Panc1 (cell line): ENCODE results near the gene SLC22A6.

Experiments
- CTCF ChIP-seq: fragments of 450-650 bp; IDR thresholded peaks from 2 replicates; pipeline ENCODE4 v1.5.1; 2017; ENCODE audit warnings: mild to moderate bottlenecking
- POLR2AphosphoS5 ChIP-seq: IDR thresholded peaks from 2 replicates; pipeline ENCODE4 v1.6.1; 2012; ENCODE audit warnings: mild to moderate bottlenecking, low read depth, low read length, moderate library complexity
- REST ChIP-seq, 2 experiments: IDR thresholded peaks; 2 replicates each; pipeline ENCODE4 v1.6.1; 2011 to 2012; ENCODE audit warnings: low read depth in 2 of 2, control low read depth in 1 of 2, low read length in 1 of 2, mild to moderate bottlenecking in 1 of 2, moderate library complexity in 1 of 2; ENCODE audit not compliant: insufficient read depth in 1 of 2
- SIN3A ChIP-seq: IDR thresholded peaks from 2 replicates; pipeline ENCODE4 v1.6.1; 2012; ENCODE audit warnings: low read depth, mild to moderate bottlenecking, low read length, moderate library complexity, borderline replicate concordance; ENCODE audit not compliant: insufficient read depth
- TCF7L2 ChIP-seq: IDR thresholded peaks from 2 replicates; pipeline ENCODE4 v1.6.1; 2011; ENCODE audit warnings: mild to moderate bottlenecking, low read depth, low read length, inconsistent platforms

DNA sequence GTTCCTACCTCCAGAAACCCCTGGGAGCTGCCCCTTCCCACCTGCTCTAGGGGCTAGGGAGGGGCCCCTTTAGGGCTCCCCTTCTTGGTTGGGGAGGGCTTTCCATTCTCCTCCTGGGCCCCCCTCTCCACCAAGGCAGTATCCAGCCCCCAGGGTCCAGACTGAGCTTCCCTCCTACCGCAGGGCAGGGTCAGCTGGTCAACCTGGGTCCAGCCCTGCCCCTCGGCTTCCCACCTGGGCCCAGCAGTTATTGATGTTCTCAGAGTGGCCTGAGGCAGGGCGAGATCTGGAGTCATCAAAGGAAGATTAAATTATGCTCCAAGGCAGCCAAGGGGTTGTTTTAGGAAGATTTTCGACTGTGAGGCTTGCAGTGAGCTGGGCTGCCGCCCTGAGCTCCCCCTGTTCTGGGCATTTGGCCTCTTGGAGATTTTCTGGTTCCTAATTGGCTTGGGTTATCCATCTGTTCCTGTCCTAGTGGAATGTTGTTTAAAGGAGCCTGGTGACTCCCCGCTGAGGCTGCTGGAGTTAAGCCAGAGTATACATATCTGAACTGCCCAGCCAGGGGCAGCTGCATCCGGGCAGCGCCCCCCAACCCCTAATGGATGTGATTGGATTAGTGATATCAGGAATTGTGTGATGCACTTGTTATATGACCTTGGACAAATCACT lies 32.7 kb upstream of the SLC22A6 start:
- TF ChIP-seq CTCF: no peak
- TF ChIP-seq POLR2AphosphoS5: no peak
- TF ChIP-seq SIN3A: no peak
- TF ChIP-seq REST (IDR thresholded peaks at IDR 0.05; ENCODE audit: insufficient read depth in 1 of 2, low read depth in 2 of 2, low read length in 1 of 2): no peak
- TF ChIP-seq TCF7L2: no peak
